Measurements from ENCODE around the gene GPATCH2L.

Gene GPATCH2L

GRCh38 chr14:76196980-76197695, 45.4 kb downstream of the GPATCH2L start:
- H3K4me3 ChIP-seq (ENCODE audit: low read length), result no peak overlapping the region
- TF ChIP-seq CTCF (conservative IDR thresholded peaks at IDR 0.05; ENCODE audit: low read depth, low read length), result no peak
- no peak for DNase-seq (ENCODE audit: low read depth)

- H3K4me3 ChIP-seq (ENCODE audit: low read length), result no peak overlapping the region
- DNase-seq (ENCODE audit: low read depth), result no peak
- TF ChIP-seq CTCF (conservative IDR thresholded peaks at IDR 0.05; ENCODE audit: low read depth, low read length), result no peak
These were observed 49.4 kb downstream of the GPATCH2L start for GRCh38 chr14:76201162-76201561.

- no peak overlapping the region for H3K4me3 ChIP-seq (ENCODE audit: low read length)
- no peak for TF ChIP-seq CTCF (conservative IDR thresholded peaks at IDR 0.05; ENCODE audit: low read depth, low read length)
- DNase-seq (ENCODE audit: low read depth), result peak; percentile 98
These were observed 51.6 kb downstream of the GPATCH2L start for GRCh38 chr14:76203086-76204001.

- TF ChIP-seq CTCF (conservative IDR thresholded peaks at IDR 0.05; ENCODE audit: low read depth, low read length), result no peak
These were observed 52.9 kb downstream of the GPATCH2L start for GRCh38 chr14:76204461-76205230.

GRCh38 chr14:76205708-76206107, 54.0 kb downstream of the GPATCH2L start:
- TF ChIP-seq CTCF (conservative IDR thresholded peaks at IDR 0.05; ENCODE audit: low read depth, low read length), result no peak
- no peak for DNase-seq (ENCODE audit: low read depth)
- H3K4me3 ChIP-seq (ENCODE audit: low read length), result no peak overlapping the region

More at GRCh38 chr14:76204461-76205230, 52.9 kb downstream of the GPATCH2L start:
- no peak overlapping the region for H3K4me3 ChIP-seq (ENCODE audit: low read length)
- DNase-seq (ENCODE audit: low read depth), result no peak

- TF ChIP-seq CTCF (conservative IDR thresholded peaks at IDR 0.05; ENCODE audit: low read depth, low read length), result no peak
- no peak for DNase-seq (ENCODE audit: low read depth)
- H3K4me3 ChIP-seq (ENCODE audit: low read length), result no peak overlapping the region
These were observed 56.6 kb downstream of the GPATCH2L start for GRCh38 chr14:76208340-76208739.

All from retinal pigment epithelial cell (primary cell).